Upper lobe of left lung (tissue), 6 donors: ENCODE results near the gene DENND4C. TPM values are rescaled to one million over a fixed set of nuclear protein-coding genes. Genes with fewer than 3 reads are reported as not detected.

Source experiments
- ATAC-seq, 2 donors: fragments of 200-7000 bp; cut with Tn5 transposase; one replicate each; pipeline ENCODE4 v1.9.1; 2022; ENCODE audit warnings: mild to moderate bottlenecking in 2 of 2, moderate library complexity in 2 of 2; ENCODE audit not compliant: low FRiP score in 2 of 2
- DNase-seq, 2 donors: peaks; one replicate each; pipeline ENCODE4 v3.0.0-alpha.2; 2019 to 2020
- H3K27ac ChIP-seq, 4 donors: fragments of 200-600 bp; sonication (generic); one replicate each; pipeline ENCODE4 v1.5.1; 2016 to 2019
- H3K27me3 ChIP-seq, 4 donors: fragments of 200-600 bp; sonication (generic); one replicate each; pipeline ENCODE4 v1.5.1; 2017 to 2019
- H3K36me3 ChIP-seq, 4 donors: fragments of 200-600 bp; sonication (generic); one replicate each; pipeline ENCODE4 v1.5.1; 2016 to 2019
- H3K4me1 ChIP-seq, 4 donors: fragments of 200-600 bp; sonication (generic); one replicate each; pipeline ENCODE4 v1.5.1; 2018 to 2019
- H3K4me3 ChIP-seq, 4 donors: fragments of 200-600 bp; sonication (generic); one replicate each; pipeline ENCODE4 v1.5.1; 2017 to 2019; ENCODE audit warnings: mild to moderate bottlenecking in 2 of 4, moderate library complexity in 1 of 4
- H3K9me3 ChIP-seq, 4 donors: fragments of 200-600 bp; sonication (generic); one replicate each; pipeline ENCODE4 v1.5.1; 2018 to 2019
- CTCF ChIP-seq, 6 experiments: fragments of 450-650 bp in 4 of 6; fragments of 200-600 bp in 2 of 6; sonication (generic) in 2 of 6; IDR thresholded peaks; one replicate each; pipeline ENCODE4 v1.5.1; 2016 to 2019; ENCODE audit warnings: antibody characterized with exemption in 6 of 6
- EP300 ChIP-seq, 4 donors: sonication (generic); formaldehyde crosslinking; IDR thresholded peaks; one replicate each; pipeline ENCODE4 v1.5.1; 2017; ENCODE audit warnings: antibody characterized with exemption in 4 of 4, control low read depth in 2 of 4
- POLR2A ChIP-seq, 4 donors: fragments of 450-650 bp; IDR thresholded peaks; one replicate each; pipeline ENCODE4 v1.5.1; 2016 to 2017; ENCODE audit warnings: antibody characterized with exemption in 4 of 4, mild to moderate bottlenecking in 2 of 4
- POLR2AphosphoS5 ChIP-seq, 2 donors: sonication (generic); formaldehyde crosslinking; IDR thresholded peaks; one replicate each; pipeline ENCODE4 v1.5.1; 2017; ENCODE audit warnings: antibody characterized with exemption in 2 of 2
- WGBS, 2 donors: methylation state at CpG; one replicate each; pipeline ENCODE4 v1.1.5; 2017 to 2018; 5-methylcytosine and 5-hydroxymethylcytosine counted together
- total RNA-seq, 6 donors: library from RNA; depleted of rRNA in 4 of 6; stranded (reverse); fragments of >200 nt in 4 of 6; gene quantifications; one replicate each; pipeline versions ENCODE4 v1.1.0 to v1.2.1, GENCODE V29; 2016 to 2021
- donor health status: DM: no; HTN: no; CAD: no; lungs with moderate emphysema.
- donor health status: DM: no; HTN: yes; CAD: no; lungs with severe emphysema.

Gene DENND4C
- total RNA-seq, 6 donors from 2014 or later: 66.1 to 181 (median 108) TPM

- no peaks in the 10 kb centered on the region for H3K27me3 ChIP-seq
- ATAC-seq: no peak
- no peak for DNase-seq
- H3K4me1 ChIP-seq: no peaks in the 10 kb centered on the region
- no peak overlapping the region for H3K27ac ChIP-seq
- no peak overlapping the region for H3K4me3 ChIP-seq
- H3K9me3 ChIP-seq: no peaks in the 10 kb centered on the region
- TF ChIP-seq POLR2A (IDR thresholded peaks at IDR 0.05) (no peak), EP300 (IDR thresholded peaks at IDR 0.05) (no peak), CTCF (IDR thresholded peaks at IDR 0.05) (no peak), POLR2AphosphoS5 (IDR thresholded peaks at IDR 0.05) (no peak)
- WGBS, 2 donors: 44 to 56% methylated on average over 4 of the region's 4 CpGs
- no peaks in the 10 kb centered on the region for H3K36me3 ChIP-seq
Measured at GRCh38 chr9:19209188-19209587, 21.3 kb upstream of the DENND4C start.

GRCh38 chr9:19213823-19214222, 16.7 kb upstream of the DENND4C start:
- Histone ChIP-seq H3K27ac (no peak overlapping the region), H3K27me3 (no peaks in the 10 kb centered on the region), H3K9me3 (no peaks in the 10 kb centered on the region), H3K4me3 (no peak overlapping the region), H3K36me3 (no peaks in the 10 kb centered on the region), H3K4me1 (no peaks in the 10 kb centered on the region)
- ATAC-seq (no peak), DNase-seq (no peak)
- TF ChIP-seq CTCF (IDR thresholded peaks at IDR 0.05) (no peak), POLR2AphosphoS5 (IDR thresholded peaks at IDR 0.05) (no peak), EP300 (IDR thresholded peaks at IDR 0.05) (no peak), POLR2A (IDR thresholded peaks at IDR 0.05) (no peak)
- WGBS, 2 donors: 94 to 97% methylated on average over 3 of the region's 3 CpGs

- DNase-seq (no peak), ATAC-seq (no peak)
- H3K27me3 ChIP-seq: no peaks in the 10 kb centered on the region
- H3K4me3 ChIP-seq: no peak overlapping the region
- 83 to 88% methylated on average over 2 of the region's 2 CpGs for WGBS, 2 donors
- H3K9me3 ChIP-seq: no peaks in the 10 kb centered on the region
- TF ChIP-seq CTCF (IDR thresholded peaks at IDR 0.05): no peak
- TF ChIP-seq POLR2A (IDR thresholded peaks at IDR 0.05): no peak
- TF ChIP-seq POLR2AphosphoS5 (IDR thresholded peaks at IDR 0.05): no peak
- no peak for TF ChIP-seq EP300 (IDR thresholded peaks at IDR 0.05)
- H3K4me1 ChIP-seq: no peaks in the 10 kb centered on the region
- no peaks in the 10 kb centered on the region for H3K36me3 ChIP-seq
- no peak overlapping the region for H3K27ac ChIP-seq
Measured at GRCh38 chr9:19216466-19216865, 14.0 kb upstream of the DENND4C start.

- 81 to 91% methylated on average over 10 of the region's 10 CpGs for WGBS, 2 donors
- no peak overlapping the region for H3K4me3 ChIP-seq
- no peaks in the 10 kb centered on the region for H3K9me3 ChIP-seq
Measured at GRCh38 chr9:19221326-19221725, 9.2 kb upstream of the DENND4C start.

More at GRCh38 chr9:19221326-19221725, 9.2 kb upstream of the DENND4C start:
- no peak for DNase-seq
- H3K27me3 ChIP-seq: no peaks in the 10 kb centered on the region
- H3K4me1 ChIP-seq: no peaks in the 10 kb centered on the region
- no peak for ATAC-seq
- TF ChIP-seq CTCF (IDR thresholded peaks at IDR 0.05): no peak
- no peaks in the 10 kb centered on the region for H3K36me3 ChIP-seq
- H3K27ac ChIP-seq: no peak overlapping the region
